Activated effector memory CD4-positive, alpha-beta T cell treated with anti-CD3 and anti-CD28 coated beads, Interleukin-2, amount 50 U/mL, for 16 hours (primary cell): Measurements from ENCODE around the gene FLII.

Source experiments
- DNase-seq: peaks from one replicate; pipeline ENCODE4 v3.0.0-alpha.2; 2020

Gene FLII

GRCh38 chr17:18213666-18214270, 44.8 kb downstream of the FLII start:
- no peak for DNase-seq

- DNase-seq, result no peak
Observed at GRCh38 chr17:18208092-18208491, 50.4 kb downstream of the FLII start.

- no peak for DNase-seq
Observed at GRCh38 chr17:18206962-18207361, 51.6 kb downstream of the FLII start.

- no peak for DNase-seq
Observed at GRCh38 chr17:18205861-18206260, 52.7 kb downstream of the FLII start.

GRCh38 chr17:18203308-18203707, 55.2 kb downstream of the FLII start:
- DNase-seq, result no peak

GRCh38 chr17:18201108-18201507, 57.4 kb downstream of the FLII start:
- no peak for DNase-seq

- DNase-seq, result no peak
Observed at GRCh38 chr17:18198530-18198929, 60.0 kb downstream of the FLII start.

GRCh38 chr17:18197535-18198194, 60.9 kb downstream of the FLII start:
- no peak for DNase-seq

- DNase-seq, result no peak
Observed at GRCh38 chr17:18195246-18195645, 63.3 kb downstream of the FLII start.
